Smooth muscle cell (in vitro differentiated cells): ENCODE measurements around the gene STAB1. TPM values are rescaled to one million over a fixed set of nuclear protein-coding genes. Genes with fewer than 3 reads are reported as not detected.

Source experiments
- DNase-seq: peaks from one replicate; lab custom pipeline; 2025; ENCODE audit not compliant: unreplicated experiment; lab: John Stamatoyannopoulos, UW
- H2AFZ ChIP-seq: fragments of 200-600 bp; sonication (generic); 2 replicates; pipeline ENCODE4 v1.6.0; 2016; ENCODE audit warnings: antibody characterized with exemption, low read depth, mild to moderate bottlenecking
- H3F3A ChIP-seq: fragments of 200-600 bp; sonication (generic); 2 replicates; pipeline ENCODE4 v1.6.0; 2017; ENCODE audit warnings: antibody characterized with exemption, low read depth
- H3K27ac ChIP-seq: fragments of 200-600 bp; sonication (generic); 2 replicates; pipeline ENCODE4 v1.5.1; 2016; ENCODE audit warnings: low read depth, mild to moderate bottlenecking
- H3K27me3 ChIP-seq: fragments of 200-600 bp; sonication (generic); 2 replicates; pipeline ENCODE4 v1.6.1; 2016; ENCODE audit warnings: low read depth, mild to moderate bottlenecking
- H3K36me3 ChIP-seq: fragments of 200-600 bp; sonication (generic); 2 replicates; pipeline ENCODE4 v1.5.1; 2016; ENCODE audit warnings: low read depth
- H3K4me1 ChIP-seq: fragments of 200-600 bp; sonication (generic); 2 replicates; pipeline ENCODE4 v1.5.1; 2016; ENCODE audit warnings: low read depth
- H3K4me2 ChIP-seq: fragments of 200-600 bp; sonication (generic); 2 replicates; pipeline ENCODE4 v1.6.0; 2016; ENCODE audit warnings: mild to moderate bottlenecking
- H3K4me3 ChIP-seq: fragments of 200-600 bp; sonication (generic); 2 replicates; pipeline ENCODE4 v1.5.1; 2016; ENCODE audit warnings: mild to moderate bottlenecking
- H3K79me2 ChIP-seq: fragments of 200-600 bp; sonication (generic); 2 replicates; pipeline ENCODE4 v1.6.0; 2016; ENCODE audit warnings: low read depth, mild to moderate bottlenecking
- H3K9ac ChIP-seq: fragments of 200-600 bp; sonication (generic); 2 replicates; pipeline ENCODE4 v1.6.0; 2016; ENCODE audit warnings: low read depth
- H3K9me3 ChIP-seq: fragments of 200-600 bp; sonication (generic); replicated peaks from 2 replicates; pipeline ENCODE4 v1.5.1; 2016; ENCODE audit warnings: low read depth
- H4K20me1 ChIP-seq: fragments of 200-600 bp; sonication (generic); 2 replicates; pipeline ENCODE4 v1.6.0; 2016; ENCODE audit warnings: low read depth
- WGBS: methylation state at CpG from one replicate; pipeline ENCODE4 v1.1.7; 2016; ENCODE audit warnings: low lambda C conversion rate; 5-methylcytosine and 5-hydroxymethylcytosine counted together
- polyA plus RNA-seq: library from polyadenylated mRNA; unstranded; fragments of >200 nt; fragmentation: Nextera tagmentation; extraction: Ambion mirVana; gene quantifications from 2 replicates; pipeline ENCODE4 v1.2.1, GENCODE V29; 2016
- total RNA-seq: library from RNA; depleted of rRNA; stranded (reverse); fragments of >200 nt; gene quantifications from 2 replicates; pipeline ENCODE4 v1.2.3, GENCODE V29; 2014
- TF ChIP-seq, protein P1 (sequence below): fragments of 200-600 bp; sonication (generic); IDR thresholded peaks from 2 replicates; pipeline ENCODE4 v1.5.1; 2017; ENCODE audit warnings: borderline replicate concordance, mild to moderate bottlenecking, antibody characterized with exemption; ENCODE audit not compliant: insufficient read depth, poor library complexity, severe bottlenecking

STAB1 gene
- total and polyA plus RNA-seq, 2 experiments from 2014 or later, result 0.22 to 0.25 TPM

DNA sequence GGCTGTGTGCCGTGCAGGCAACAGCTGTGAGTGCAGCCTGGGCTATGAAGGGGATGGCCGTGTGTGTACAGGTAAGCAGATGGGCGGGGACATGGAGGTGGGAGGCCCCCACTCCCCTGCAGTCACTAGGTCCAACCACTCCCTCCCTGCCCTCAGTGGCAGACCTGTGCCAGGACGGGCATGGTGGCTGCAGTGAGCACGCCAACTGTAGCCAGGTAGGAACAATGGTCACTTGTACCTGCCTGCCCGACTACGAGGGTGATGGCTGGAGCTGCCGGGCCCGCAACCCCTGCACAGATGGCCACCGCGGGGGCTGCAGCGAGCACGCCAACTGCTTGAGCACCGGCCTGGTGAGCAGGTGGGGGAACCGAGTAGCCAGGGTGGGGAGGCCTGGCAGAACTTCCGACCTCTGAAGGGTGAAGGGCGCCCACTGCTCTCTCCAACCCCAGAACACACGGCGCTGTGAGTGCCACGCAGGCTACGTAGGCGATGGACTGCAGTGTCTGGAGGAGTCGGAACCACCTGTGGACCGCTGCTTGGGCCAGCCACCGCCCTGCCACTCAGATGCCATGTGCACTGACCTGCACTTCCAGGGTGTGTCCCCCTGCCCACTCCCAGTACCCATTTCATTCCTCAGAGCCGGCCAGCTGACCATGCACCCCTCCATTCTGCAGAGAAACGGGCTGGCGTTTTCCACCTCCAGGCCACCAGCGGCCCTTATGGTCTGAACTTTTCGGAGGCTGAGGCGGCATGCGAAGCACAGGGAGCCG is 26.9 kb downstream of the STAB1 start:
- Histone ChIP-seq H3K79me2 (no peaks in the 10 kb centered on the region), H3K27ac (no peak overlapping the region), H3K4me3 (no peak overlapping the region), H3F3A (no peaks in the 10 kb centered on the region), H4K20me1 (peaks cover 24% of the 10 kb centered on the region), H2AFZ (no peak overlapping the region), H3K9me3 (no peaks in the 10 kb centered on the region), H3K27me3 (no peaks in the 10 kb centered on the region), H3K4me2 (no peak overlapping the region), H3K9ac (no peak overlapping the region), H3K36me3 (no peaks in the 10 kb centered on the region), H3K4me1 (no peaks in the 10 kb centered on the region)
- TF ChIP-seq, protein P1, sequence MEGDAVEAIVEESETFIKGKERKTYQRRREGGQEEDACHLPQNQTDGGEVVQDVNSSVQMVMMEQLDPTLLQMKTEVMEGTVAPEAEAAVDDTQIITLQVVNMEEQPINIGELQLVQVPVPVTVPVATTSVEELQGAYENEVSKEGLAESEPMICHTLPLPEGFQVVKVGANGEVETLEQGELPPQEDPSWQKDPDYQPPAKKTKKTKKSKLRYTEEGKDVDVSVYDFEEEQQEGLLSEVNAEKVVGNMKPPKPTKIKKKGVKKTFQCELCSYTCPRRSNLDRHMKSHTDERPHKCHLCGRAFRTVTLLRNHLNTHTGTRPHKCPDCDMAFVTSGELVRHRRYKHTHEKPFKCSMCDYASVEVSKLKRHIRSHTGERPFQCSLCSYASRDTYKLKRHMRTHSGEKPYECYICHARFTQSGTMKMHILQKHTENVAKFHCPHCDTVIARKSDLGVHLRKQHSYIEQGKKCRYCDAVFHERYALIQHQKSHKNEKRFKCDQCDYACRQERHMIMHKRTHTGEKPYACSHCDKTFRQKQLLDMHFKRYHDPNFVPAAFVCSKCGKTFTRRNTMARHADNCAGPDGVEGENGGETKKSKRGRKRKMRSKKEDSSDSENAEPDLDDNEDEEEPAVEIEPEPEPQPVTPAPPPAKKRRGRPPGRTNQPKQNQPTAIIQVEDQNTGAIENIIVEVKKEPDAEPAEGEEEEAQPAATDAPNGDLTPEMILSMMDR, result no peak
- DNase-seq, result no peak
- 96% methylated on average over 33 of the region's 33 CpGs for WGBS

DNA sequence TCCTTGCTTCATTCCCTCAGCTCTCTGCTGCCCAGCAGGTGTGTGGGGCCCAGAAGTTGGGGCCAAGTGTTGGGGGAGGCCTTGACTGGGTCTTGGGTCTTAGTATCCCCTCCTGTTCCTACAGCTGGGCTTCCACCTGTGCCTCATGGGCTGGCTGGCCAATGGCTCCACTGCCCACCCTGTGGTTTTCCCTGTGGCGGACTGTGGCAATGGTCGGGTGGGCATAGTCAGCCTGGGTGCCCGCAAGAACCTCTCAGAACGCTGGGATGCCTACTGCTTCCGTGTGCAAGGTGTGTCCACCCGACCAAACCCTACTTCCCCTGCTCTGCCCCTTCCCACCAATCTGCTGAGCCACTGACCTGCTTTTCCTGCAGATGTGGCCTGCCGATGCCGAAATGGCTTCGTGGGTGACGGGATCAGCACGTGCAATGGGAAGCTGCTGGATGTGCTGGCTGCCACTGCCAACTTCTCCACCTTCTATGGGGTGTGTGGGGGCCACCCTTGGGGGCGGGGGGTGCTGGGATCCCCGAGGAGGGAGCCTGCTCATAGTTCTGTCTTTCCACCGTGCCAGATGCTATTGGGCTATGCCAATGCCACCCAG is 27.6 kb downstream of the STAB1 start:
- H3K9ac ChIP-seq, result no peak overlapping the region
- TF ChIP-seq, protein P1, result no peak
- no peaks in the 10 kb centered on the region for H3F3A ChIP-seq
- no peak overlapping the region for H3K4me2 ChIP-seq
- no peak for DNase-seq
- no peaks in the 10 kb centered on the region for H3K4me1 ChIP-seq
- no peak overlapping the region for H3K4me3 ChIP-seq
- H2AFZ ChIP-seq, result no peak overlapping the region
- WGBS, result 97% methylated on average over 14 of the region's 14 CpGs
- H3K27me3 ChIP-seq, result no peaks in the 10 kb centered on the region
- no peaks in the 10 kb centered on the region for H3K36me3 ChIP-seq
- H3K27ac ChIP-seq, result no peak overlapping the region
- peaks cover 31% of the 10 kb centered on the region for H4K20me1 ChIP-seq
- no peaks in the 10 kb centered on the region for H3K79me2 ChIP-seq
- no peaks in the 10 kb centered on the region for H3K9me3 ChIP-seq

DNA sequence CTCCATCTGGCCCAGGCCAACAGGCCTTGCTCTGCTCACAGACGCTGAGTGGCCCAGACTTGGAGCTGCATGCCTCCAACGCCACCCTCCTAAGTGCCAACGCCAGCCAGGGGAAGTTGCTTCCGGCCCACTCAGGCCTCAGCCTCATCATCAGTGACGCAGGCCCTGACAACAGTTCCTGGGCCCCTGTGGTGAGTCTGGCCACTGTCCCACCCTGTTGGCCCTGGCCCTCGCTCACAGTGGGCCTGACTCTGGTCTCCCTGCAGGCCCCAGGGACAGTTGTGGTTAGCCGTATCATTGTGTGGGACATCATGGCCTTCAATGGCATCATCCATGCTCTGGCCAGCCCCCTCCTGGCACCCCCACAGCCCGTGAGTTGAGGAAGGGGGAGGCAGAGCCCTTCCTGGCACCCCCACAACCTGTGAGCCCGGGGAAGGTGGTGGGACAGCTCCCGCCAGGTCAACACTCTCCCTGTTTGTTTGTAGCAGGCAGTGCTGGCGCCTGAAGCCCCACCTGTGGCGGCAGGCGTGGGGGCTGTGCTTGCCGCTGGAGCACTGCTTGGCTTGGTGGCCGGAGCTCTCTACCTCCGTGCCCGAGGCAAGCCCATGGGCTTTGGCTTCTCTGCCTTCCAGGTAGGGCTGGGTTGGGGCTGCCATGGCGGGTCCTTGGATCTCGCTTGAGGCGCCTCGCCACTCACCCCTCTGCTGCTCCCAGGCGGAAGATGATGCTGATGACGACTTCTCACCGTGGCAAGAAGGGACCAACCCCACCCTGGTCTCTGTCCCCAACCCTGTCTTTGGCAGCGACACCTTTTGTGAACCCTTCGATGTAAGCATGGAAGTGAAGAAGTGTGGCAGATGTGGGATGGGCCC is 28.5 kb downstream of the STAB1 start:
- H3K79me2 ChIP-seq, result no peaks in the 10 kb centered on the region
- WGBS, result 96% methylated on average over 26 of the region's 26 CpGs
- no peaks in the 10 kb centered on the region for H3F3A ChIP-seq
- H3K4me3 ChIP-seq, result no peak overlapping the region
- no peaks in the 10 kb centered on the region for H3K9me3 ChIP-seq
- no peaks in the 10 kb centered on the region for H3K36me3 ChIP-seq
- no peak overlapping the region for H2AFZ ChIP-seq
- TF ChIP-seq, protein P1, result no peak
- no peak for DNase-seq
- H3K4me1 ChIP-seq, result no peaks in the 10 kb centered on the region
- H4K20me1 ChIP-seq, result peaks cover 35% of the 10 kb centered on the region
- no peak overlapping the region for H3K4me2 ChIP-seq
- no peak overlapping the region for H3K9ac ChIP-seq
- no peaks in the 10 kb centered on the region for H3K27me3 ChIP-seq
- no peak overlapping the region for H3K27ac ChIP-seq
